G401.6 (cell line): ENCODE data around the gene CRYGD.
"Not testable (repeated sequence)": the region's sequence is repeated elsewhere in the genome, so short reads cannot be mapped to it uniquely, and the experiment has no call there.

ENCODE experiments used
- FAIRE-seq: peaks from 2 replicates; lab custom pipeline; 2012; peaks lifted over from hg19 to GRCh38; lab: Jason Lieb, UNC

Gene CRYGD

DNA sequence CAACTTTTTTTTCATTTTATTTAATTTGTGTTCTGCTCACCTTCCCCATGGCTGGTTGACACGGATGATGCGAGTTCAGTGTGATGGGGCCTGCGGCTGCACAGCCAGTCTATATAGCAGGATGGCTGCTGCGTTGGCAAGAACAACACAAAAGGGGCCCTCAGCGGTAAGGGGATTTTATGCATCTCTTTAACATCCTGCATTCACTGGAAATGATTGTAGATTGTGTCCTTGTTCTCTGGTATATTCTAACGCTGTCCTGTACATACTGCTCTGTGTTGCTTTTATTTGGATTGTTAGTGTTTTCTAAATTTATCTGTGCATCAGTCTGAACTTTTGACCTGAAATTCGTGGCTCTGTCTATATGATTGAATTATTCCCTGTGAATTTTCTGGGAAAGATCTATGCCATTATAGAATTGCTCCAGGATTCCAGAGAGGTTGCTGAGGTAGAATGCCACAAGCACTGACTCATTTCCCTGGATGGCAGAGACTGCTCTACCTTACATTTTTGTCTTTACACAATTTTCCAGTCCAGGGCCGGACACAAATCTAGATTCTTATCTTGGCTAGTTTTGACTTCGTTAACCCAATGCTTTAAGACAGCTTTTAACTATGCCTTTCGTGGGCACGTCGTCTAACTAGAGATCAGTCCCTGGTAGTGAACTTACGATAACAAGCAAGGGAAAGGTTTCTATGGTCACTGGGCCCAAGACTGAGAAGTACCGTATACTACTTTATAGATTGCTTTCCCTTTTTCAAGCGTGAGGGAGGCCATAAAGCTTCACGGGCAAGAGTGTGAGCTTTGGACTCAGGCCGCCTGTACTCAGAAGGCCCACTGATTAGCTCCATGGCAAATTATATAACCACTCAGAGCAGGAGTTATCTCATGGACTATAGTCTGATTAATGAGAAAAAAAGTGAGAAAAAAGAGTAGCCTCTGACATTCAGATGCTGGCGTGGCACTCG is 5.7 kb upstream of the CRYGD start, which contains the start of gene CRYGC:
Gene CRYGC (minus strand): TSS at position 85 of the 968 bp plus-strand sequence. CDS start 36 bp downstream, at position 49.
- FAIRE-seq = no peak

DNA sequence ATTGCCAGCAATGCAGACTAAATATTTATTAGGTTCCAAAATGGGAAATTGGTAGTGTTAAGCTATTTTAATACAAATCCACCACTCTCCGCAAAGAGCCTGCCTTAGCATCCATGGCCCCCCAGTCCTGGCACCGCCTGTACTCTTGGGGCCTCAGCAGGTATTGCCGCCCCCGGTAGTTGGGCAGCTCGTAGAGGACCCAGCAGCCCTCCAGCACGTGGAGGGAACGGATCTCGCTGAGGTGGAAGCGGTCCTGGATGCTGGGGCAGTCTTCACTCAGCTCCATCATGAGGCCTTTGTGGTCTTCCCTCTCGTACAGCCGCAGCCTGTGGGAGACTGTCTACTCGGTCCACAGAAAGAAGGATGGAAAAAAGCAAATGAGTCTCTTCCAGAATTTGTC is 3.8 kb upstream of the CRYGD start:
- no peak for FAIRE-seq

- FAIRE-seq = no peak
These were observed 2.8 kb upstream of the CRYGD start for GRCh38 chr2:208127090-208127489.

DNA sequence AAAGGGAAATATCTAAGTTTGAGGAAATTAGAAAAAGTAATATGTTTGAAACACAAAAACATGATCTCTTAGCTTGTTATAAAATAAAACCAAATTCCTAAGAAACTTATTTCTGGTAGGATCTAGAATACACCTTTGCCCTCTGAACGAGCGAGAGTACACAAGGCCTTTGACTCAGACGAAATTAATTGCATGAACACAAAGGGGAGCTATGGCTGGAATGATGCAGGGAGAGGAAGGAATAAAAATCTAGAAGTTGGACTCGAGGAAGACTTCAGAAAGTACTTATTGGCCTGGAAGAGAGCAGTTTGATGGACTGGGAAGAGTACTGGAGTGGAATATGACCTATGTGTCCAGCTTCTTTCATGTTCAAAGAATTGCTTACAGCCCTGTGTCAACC is 927 bp upstream of the CRYGD start:
- no peak for FAIRE-seq

- FAIRE-seq = peak; percentile 100
These were observed 2.1 kb downstream of the CRYGD start for GRCh38 chr2:208122248-208122647.

DNA sequence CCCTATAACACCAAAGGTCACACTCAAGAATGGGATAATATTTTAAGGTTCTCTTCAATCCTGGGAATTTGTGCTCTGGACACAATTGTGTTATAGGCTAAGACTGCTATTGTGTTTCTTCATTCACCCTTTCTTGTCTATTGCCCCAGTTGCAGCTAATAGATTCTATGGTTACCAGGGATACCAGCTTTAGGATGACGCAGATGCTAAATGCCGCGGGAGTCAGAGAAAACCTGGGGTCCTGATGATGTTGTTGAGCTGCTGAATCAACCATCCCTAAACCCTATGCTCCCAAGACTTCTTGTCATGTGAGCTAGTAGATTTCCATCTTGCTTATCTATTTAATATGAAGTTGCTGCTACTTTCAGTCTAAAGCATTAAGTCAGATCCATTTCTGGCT is 5.4 kb downstream of the CRYGD start:
- no peak for FAIRE-seq

DNA sequence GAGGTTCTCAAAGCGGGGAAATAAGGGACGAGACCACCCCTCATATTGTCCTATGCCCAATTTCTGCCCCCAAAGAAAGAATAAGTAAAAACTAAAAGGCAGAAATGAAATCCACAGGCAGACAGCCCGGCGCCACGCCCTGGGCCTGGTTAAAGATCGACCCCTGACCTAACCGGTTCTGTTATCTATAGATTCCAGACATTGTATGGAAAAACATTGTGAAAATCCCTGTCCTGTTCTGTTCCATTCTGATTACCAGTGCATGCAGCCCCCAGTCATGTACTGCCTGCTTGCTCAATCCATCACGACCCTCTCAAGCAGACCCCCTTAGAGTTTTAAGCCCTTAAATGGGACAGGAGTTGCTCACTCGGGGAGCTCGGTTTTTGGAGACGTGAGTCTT is 6.9 kb downstream of the CRYGD start:
- FAIRE-seq = not testable (repeated sequence)

- no peak for FAIRE-seq
These were observed 11.4 kb downstream of the CRYGD start for GRCh38 chr2:208112969-208113368.

DNA sequence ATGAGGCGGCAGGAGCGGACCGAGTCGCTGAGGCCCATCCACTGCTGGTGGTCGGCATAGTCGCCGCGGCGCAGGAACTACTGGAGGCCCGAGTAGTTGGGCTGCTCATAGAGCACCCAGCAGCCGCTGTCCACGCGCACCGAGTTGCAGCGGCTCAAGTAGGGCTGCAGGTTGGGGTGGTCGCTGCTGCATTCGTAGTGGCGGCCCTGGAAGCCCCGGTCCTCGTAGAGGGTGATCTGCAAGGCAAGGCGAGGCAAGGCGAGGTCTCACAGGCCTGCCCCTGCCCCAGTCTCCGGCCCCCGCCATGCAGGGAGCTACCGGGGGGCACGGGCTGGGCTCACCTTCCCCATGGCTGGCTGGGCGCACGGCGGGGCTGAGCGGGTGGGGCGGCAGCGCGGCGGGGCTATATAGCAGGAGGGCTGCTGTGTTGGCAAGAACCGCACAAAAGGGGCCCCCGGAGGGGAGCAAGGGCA is 12.0 kb downstream of the CRYGD start:
- not testable (repeated sequence) for FAIRE-seq

DNA sequence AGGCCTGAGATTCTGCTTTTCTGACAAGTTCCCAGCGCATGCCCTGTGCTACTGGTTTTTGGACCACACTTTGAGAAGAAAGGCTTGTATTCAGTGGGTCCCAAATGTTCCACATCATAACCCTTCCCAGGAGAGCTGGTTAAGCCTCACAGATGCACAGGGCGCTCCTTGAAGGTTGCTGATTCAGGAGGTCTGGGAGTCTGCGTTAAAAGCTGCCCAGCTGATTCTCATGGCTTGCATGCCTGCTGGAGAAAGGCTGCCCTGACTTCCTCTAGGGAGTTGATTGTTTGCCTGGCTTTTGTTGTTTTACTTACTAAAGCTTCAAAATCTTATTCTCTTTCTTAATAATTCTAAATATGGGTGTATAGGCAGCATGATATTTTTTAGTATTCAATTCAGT is 20.7 kb downstream of the CRYGD start:
- no peak for FAIRE-seq

DNA sequence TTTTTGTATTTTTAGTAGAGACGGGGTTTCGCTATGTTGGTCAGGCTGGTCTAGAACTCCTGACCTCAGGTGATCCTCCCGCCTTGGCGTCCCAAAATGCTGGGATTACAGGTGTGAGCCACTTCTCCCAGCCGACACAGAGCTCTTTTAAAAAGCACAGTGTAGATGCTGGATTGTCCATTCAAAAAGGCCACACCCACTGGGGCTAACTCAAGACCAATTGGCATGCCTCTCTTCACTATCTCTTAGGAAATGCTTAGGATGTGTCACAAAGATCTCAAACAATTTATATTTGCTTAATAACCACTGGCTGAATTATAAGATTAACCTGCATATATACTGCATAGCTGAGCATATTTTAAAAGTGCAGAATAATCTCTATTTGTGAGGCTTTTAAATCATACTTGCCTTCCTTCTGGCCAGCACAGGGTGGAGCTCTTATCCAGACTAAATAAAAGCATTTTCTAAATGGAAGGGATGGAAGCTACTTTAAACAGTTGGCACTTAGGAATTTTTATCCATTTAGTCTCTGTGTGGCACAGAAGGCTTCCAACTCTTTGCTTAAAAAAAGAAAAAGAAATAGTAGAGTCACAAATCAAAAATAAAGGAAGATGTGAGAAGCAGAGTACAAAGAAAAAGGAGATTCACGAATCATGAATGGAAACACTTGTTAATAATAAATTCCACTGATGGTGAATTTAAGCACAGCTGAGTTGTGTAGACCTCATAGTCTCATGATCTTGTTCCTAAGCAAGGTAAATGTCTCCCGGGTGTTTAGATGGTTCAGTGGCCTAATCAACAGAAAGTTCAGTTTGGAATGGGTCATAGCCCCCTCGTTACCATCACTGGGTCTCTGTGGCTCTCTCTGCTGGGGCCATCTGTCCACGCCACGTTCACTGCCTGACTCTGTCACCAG is 22.4 kb downstream of the CRYGD start:
- FAIRE-seq = peak; percentile 94

GRCh38 chr2:208099682-208100470 is 24.4 kb downstream of the CRYGD start:
- FAIRE-seq = no peak

DNA sequence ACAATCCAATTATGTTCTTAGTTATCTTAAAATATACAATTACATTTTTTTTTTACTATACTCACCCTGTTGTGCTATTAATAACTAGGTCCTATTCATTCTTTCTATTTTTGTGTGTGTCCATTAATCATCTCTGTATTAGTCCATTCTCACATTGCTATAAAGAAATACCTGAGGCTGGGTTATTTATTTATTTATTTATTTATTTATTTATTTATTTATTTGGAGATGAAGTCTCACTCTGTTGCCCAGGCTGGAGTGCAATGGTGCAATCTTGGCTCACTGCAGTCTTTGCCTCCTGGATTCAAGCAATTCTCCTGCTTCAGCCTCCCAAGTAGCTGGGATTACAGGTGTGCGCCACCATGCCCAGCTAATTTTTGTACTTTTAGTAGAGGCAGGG is 25.6 kb downstream of the CRYGD start:
- not testable (repeated sequence) for FAIRE-seq

- FAIRE-seq = no peak
These were observed 26.1 kb downstream of the CRYGD start for GRCh38 chr2:208098267-208098666.

DNA sequence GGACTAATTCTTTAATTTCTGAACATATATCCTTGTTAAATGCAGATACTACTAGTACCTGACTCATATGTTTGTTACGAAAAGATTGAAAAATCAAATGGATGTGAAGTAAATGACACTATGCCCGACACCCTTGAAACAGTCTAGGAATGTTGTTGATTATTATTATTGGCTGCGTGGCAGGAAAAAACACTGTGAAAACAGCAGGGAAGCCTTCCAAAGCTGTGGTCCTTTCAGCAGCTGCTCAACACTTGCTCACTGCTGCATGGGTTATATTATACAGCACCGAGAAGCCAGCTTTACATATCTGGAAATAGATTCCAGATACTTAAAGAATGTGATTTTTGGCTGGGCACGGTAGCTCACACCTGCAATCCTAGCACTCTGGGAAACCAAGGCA is 26.5 kb downstream of the CRYGD start:
- FAIRE-seq = no peak

DNA sequence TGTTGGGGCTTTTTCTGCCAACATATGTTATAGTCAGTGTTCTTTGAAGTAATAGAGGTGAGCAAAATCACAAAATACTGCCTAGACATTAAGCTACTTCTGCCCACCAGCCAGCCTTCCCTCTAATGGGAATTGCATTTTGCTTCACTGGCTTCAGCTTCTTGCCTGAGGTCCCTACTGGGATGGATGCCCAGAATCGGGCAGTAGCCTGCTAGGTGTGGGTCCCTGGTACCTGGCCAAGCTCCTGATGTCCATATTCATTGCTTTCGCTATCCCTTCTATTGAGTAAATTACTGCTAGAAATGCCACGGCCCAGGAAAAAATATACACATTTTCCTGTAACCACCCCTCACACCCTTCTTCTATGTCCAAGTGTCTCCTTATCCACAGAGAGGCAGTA is 27.0 kb downstream of the CRYGD start:
- no peak for FAIRE-seq

GRCh38 chr2:208096080-208096479 is 28.2 kb downstream of the CRYGD start:
- no peak for FAIRE-seq

DNA sequence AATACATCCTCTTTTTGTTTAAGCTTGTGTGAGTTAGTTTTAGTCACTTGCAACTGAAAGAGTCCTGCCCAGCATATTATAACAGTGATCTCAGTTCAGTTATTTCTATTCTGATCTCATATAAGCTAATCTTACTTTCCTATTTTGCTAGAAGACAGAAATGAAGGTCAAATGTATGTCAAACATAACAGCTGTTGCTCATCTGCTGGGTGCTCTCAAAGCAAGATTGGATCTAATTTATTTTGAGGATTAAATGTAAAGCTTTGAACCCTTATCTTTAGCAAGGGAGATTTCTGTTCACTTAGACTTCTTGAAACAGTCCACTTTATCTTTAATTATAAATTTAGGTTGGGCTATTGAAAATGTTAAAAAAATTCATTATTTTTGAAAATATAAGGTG is 31.2 kb downstream of the CRYGD start:
- FAIRE-seq = no peak

GRCh38 chr2:208092093-208092832 is 32.1 kb downstream of the CRYGD start:
- FAIRE-seq = no peak

DNA sequence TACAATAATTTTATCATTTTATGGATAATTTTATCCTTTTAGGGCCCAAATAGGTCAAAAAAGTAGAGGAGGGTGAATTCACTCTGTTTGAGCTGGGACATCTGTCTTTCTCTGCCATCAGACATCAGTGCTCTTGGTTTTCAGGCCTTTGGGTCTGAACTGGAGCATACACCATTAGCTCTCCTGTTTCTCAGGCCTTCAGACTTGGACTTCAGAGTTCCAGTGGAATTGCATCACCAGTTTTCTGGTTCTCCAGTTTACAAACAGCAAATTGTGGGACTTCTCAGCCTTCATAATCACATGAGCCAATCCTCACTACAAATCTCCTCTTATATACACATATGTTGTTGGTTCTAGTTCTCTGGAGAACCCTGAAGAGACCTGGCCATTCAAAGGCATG is 33.9 kb downstream of the CRYGD start:
- FAIRE-seq = no peak

- FAIRE-seq = no peak
These were observed 38.3 kb downstream of the CRYGD start for GRCh38 chr2:208086029-208086428.
